Endothelial cell of umbilical vein (primary cell): ENCODE data around the gene RNF186. TPM values are rescaled to one million over a fixed set of nuclear protein-coding genes. Genes with fewer than 3 reads are reported as not detected.
"Not testable (repeated sequence)": the region's sequence is repeated elsewhere in the genome, so short reads cannot be mapped to it uniquely, and the experiment has no call there.

Source experiments
- BruUV-seq: library from RNA; stranded (reverse); fragments of 400-500 nt; replicated peaks from 2 replicates; lab custom pipeline; 2021; lab: Mats Ljungman, UMichigan
- CTCF ChIA-PET: fragments of 300-600, 350-600 bp; sonication (Branson Sonifier 250); formaldehyde crosslinking; loops from one replicate; lab custom pipeline; 2021; ENCODE audit warnings: antibody characterized with exemption, inconsistent platforms; lab: Charles Lee
- POLR2A ChIA-PET: fragments of 300-600, 350-600 bp; sonication (Branson Sonifier 250); formaldehyde crosslinking; loops from one replicate; lab custom pipeline; 2021; ENCODE audit warnings: antibody characterized with exemption, inconsistent platforms; lab: Charles Lee
- DNase-seq: peaks from one replicate; pipeline ENCODE4 v3.0.0-alpha.2; 2011; ENCODE audit warnings: low read depth, low spot score
- FAIRE-seq: peaks from 2 replicates; lab custom pipeline; 2011; peaks lifted over from hg19 to GRCh38; lab: Jason Lieb, UNC
- H2AFZ ChIP-seq: 2 replicates; pipeline ENCODE4 v1.6.0; 2012; ENCODE audit warnings: low read depth, low read length, control low read depth, inconsistent platforms
- H3K27ac ChIP-seq: 2 replicates; pipeline ENCODE4 v1.5.1; 2011; ENCODE audit warnings: low read depth, mild to moderate bottlenecking, control low read depth, low read length, moderate library complexity; ENCODE audit not compliant: insufficient read depth
- H3K27me3 ChIP-seq, 2 experiments: 2 replicates each; pipeline versions ENCODE4 v1.6.0 to v1.6.1; 2011; ENCODE audit warnings: low read length in 2 of 2, mixed read lengths in 1 of 2; ENCODE audit not compliant: control insufficient read depth in 2 of 2, insufficient read depth in 2 of 2
- H3K36me3 ChIP-seq, 2 experiments: 2 replicates in 1 of 2; 3 replicates in 1 of 2; pipeline ENCODE4 v1.5.1; 2011; ENCODE audit warnings: low read length in 2 of 2, mild to moderate bottlenecking in 1 of 2, moderate library complexity in 1 of 2; ENCODE audit not compliant: control insufficient read depth in 2 of 2, insufficient read depth in 2 of 2; ENCODE audit errors: extremely low read depth in 1 of 2
- H3K4me1 ChIP-seq: 3 replicates; pipeline ENCODE4 v1.5.1; 2011; ENCODE audit warnings: mild to moderate bottlenecking, low read length; ENCODE audit not compliant: control insufficient read depth, insufficient read depth; ENCODE audit errors: extremely low read depth
- H3K4me2 ChIP-seq: 2 replicates; pipeline ENCODE4 v1.6.1; 2011; ENCODE audit warnings: low read length, control low read depth, mixed read lengths; ENCODE audit not compliant: insufficient read depth
- H3K4me3 ChIP-seq, 3 experiments: fragments of 200-600 bp in 1 of 3; sonication (generic), shearing (Covaris generic) in 1 of 3; replicated peaks in 1 of 3; 2 replicates each; pipeline ENCODE4 v1.5.1; 2011 to 2016; ENCODE audit warnings: control low read depth in 3 of 3, low read length in 3 of 3, mild to moderate bottlenecking in 2 of 3, inconsistent platforms in 1 of 3, low read depth in 1 of 3, moderate library complexity in 1 of 3; ENCODE audit not compliant: insufficient read depth in 1 of 3
- H3K79me2 ChIP-seq: 2 replicates; pipeline ENCODE4 v1.6.0; 2012; ENCODE audit warnings: low read length, inconsistent platforms; ENCODE audit not compliant: control insufficient read depth, insufficient read depth
- H3K9ac ChIP-seq: replicated peaks from 2 replicates; pipeline ENCODE3; 2011; ENCODE audit warnings: low read length, control low read depth; ENCODE audit not compliant: insufficient read depth; ENCODE audit errors: extremely low read depth
- H3K9me1 ChIP-seq: replicated peaks from 3 replicates; pipeline ENCODE4 v1.6.0; 2011; ENCODE audit warnings: mild to moderate bottlenecking, low read length; ENCODE audit not compliant: control insufficient read depth, insufficient read depth; ENCODE audit errors: extremely low read depth
- H3K9me3 ChIP-seq: replicated peaks from 2 replicates; pipeline ENCODE4 v1.5.1; 2012; ENCODE audit warnings: low read length, inconsistent platforms; ENCODE audit not compliant: control insufficient read depth, insufficient read depth
- H4K20me1 ChIP-seq: replicated peaks from 2 replicates; pipeline ENCODE3; 2011; ENCODE audit warnings: mild to moderate bottlenecking, low read length; ENCODE audit not compliant: control insufficient read depth, insufficient read depth; ENCODE audit errors: extremely low read depth
- EZH2 ChIP-seq: IDR thresholded peaks from 2 replicates; pipeline ENCODE4 v1.6.1; 2012; ENCODE audit warnings: borderline replicate concordance, low read depth, mild to moderate bottlenecking, moderate library complexity, low read length, inconsistent platforms; ENCODE audit not compliant: severe bottlenecking
- FOS ChIP-seq: IDR thresholded peaks from 2 replicates; pipeline ENCODE4 v1.6.1; 2011; ENCODE audit warnings: mild to moderate bottlenecking, low read length, moderate library complexity, borderline replicate concordance; ENCODE audit not compliant: insufficient read depth
- GATA2 ChIP-seq: IDR thresholded peaks from 2 replicates; pipeline ENCODE4 v1.7.0; 2011; ENCODE audit warnings: low read depth, mild to moderate bottlenecking, moderate library complexity, mixed read lengths, low read length; ENCODE audit not compliant: insufficient read length, insufficient read depth
- JUN ChIP-seq: IDR thresholded peaks from 2 replicates; pipeline ENCODE4 v1.6.1; 2011; ENCODE audit warnings: borderline replicate concordance, low read depth; ENCODE audit not compliant: insufficient read length, insufficient read depth
- MYC ChIP-seq: IDR thresholded peaks from one replicate; pipeline ENCODE4 v1.6.1; 2011; ENCODE audit warnings: mild to moderate bottlenecking, low read depth, low read length
- POLR2A ChIP-seq: IDR thresholded peaks from 2 replicates; pipeline ENCODE4 v1.6.1; 2012; ENCODE audit warnings: low read depth, mild to moderate bottlenecking, control low read depth, low read length
- POLR2AphosphoS5 ChIP-seq: IDR thresholded peaks from 2 replicates; pipeline ENCODE4 v1.6.1; 2012; ENCODE audit warnings: low read depth, mild to moderate bottlenecking, control low read depth, low read length, moderate library complexity; ENCODE audit not compliant: insufficient read depth
- dilution Hi-C: fragments of 300-500 bp; cut with MboI; formaldehyde crosslinking; loops from one replicate; pipeline ENCODE4 v1.15.0; 2019; ENCODE audit warnings: low sequenced_read_pairs; ENCODE audit not compliant: extremely low pct_ligation_motif_present
- intact Hi-C: fragments of 100-400 bp; cut with micrococcal nuclease; formaldehyde crosslinking; loops from one replicate; pipeline ENCODE4 v1.10.0; 2022
- polyA plus RNA-seq, 4 experiments: library from polyadenylated mRNA; depleted of rRNA in 3 of 4; stranded (reverse) in 3 of 4; unstranded in 1 of 4; fragments of >200 nt; gene quantifications; 2 replicates each; pipeline versions ENCODE4 v1.2.1 to v1.2.3, GENCODE V29; 2011 to 2012; ENCODE audit warnings: missing spikeins in 1 of 4
- total RNA-seq: library from RNA; stranded (reverse); gene quantifications from 2 replicates; pipeline ENCODE4 v1.2.3, GENCODE V29; 2021
- TF ChIP-seq, protein P1 (sequence below), 2 donors: IDR thresholded peaks; 1 replicate in 1 of 2; 2 replicates in 1 of 2; pipeline ENCODE4 v1.5.1; 2011; ENCODE audit warnings: low read length in 2 of 2, mild to moderate bottlenecking in 2 of 2, moderate library complexity in 2 of 2, control low read depth in 1 of 2, inconsistent platforms in 1 of 2, low read depth in 1 of 2; ENCODE audit not compliant: insufficient read depth in 1 of 2; ENCODE audit errors: extremely low read depth in 1 of 2
- TF ChIP-seq, protein P2 (sequence below): IDR thresholded peaks from 2 replicates; pipeline ENCODE4 v1.6.1; 2011; ENCODE audit not compliant: insufficient read depth, insufficient read length

RNF186 gene
- total and polyA plus RNA-seq, 2 donors (not counting 3 experiments of a cell fraction or from before 2014, with no cell fraction given), result not detected

DNA sequence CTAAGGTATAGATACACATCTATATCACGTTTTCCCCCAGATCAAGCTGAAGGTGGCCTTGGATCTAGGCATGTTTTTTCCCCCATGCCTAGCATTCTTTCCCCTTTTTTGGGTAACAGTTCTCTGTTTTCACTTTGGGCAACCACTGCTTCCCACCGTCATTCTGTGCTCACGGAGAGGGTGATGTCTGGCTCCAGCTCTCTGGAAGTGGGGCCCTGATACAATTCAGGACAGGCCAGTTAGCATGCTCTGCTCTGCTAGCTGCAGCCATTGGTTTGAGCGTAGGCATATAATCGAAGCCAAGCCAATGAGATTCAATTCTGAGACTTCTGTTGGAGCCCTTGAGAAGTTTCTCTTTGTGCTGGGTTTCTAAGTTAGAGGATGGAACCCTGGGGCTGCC, 2.1 kb upstream of the RNF186 start:
- Histone ChIP-seq H3K27ac (no peak overlapping the region), H3K4me3 (no peak overlapping the region), H3K36me3 (no peaks in the 10 kb centered on the region), H2AFZ (no peak overlapping the region), H3K9me3 (no peaks in the 10 kb centered on the region), H4K20me1 (no peaks in the 10 kb centered on the region), H3K4me1 (no peaks in the 10 kb centered on the region), H3K9ac (no peak overlapping the region), H3K27me3 (no peaks in the 10 kb centered on the region), H3K9me1 (no peaks in the 10 kb centered on the region), H3K79me2 (no peaks in the 10 kb centered on the region), H3K4me2 (no peak overlapping the region)
- dilution Hi-C loops (no loop called here), intact Hi-C loops (no loop called here)
- DNase-seq (no peak), FAIRE-seq (no peak)
- TF ChIP-seq FOS (no peak), POLR2A (no peak), POLR2AphosphoS5 (no peak), MYC (no peak), GATA2 (no peak), JUN (no peak), EZH2 (no peak)
- TF ChIP-seq, protein P1, sequence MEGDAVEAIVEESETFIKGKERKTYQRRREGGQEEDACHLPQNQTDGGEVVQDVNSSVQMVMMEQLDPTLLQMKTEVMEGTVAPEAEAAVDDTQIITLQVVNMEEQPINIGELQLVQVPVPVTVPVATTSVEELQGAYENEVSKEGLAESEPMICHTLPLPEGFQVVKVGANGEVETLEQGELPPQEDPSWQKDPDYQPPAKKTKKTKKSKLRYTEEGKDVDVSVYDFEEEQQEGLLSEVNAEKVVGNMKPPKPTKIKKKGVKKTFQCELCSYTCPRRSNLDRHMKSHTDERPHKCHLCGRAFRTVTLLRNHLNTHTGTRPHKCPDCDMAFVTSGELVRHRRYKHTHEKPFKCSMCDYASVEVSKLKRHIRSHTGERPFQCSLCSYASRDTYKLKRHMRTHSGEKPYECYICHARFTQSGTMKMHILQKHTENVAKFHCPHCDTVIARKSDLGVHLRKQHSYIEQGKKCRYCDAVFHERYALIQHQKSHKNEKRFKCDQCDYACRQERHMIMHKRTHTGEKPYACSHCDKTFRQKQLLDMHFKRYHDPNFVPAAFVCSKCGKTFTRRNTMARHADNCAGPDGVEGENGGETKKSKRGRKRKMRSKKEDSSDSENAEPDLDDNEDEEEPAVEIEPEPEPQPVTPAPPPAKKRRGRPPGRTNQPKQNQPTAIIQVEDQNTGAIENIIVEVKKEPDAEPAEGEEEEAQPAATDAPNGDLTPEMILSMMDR (IDR thresholded peaks at IDR 0.05; ENCODE audit: extremely low read depth in 1 of 2, insufficient read depth in 1 of 2, low read depth in 1 of 2, low read length in 2 of 2), result no peak
- TF ChIP-seq, protein P2, sequence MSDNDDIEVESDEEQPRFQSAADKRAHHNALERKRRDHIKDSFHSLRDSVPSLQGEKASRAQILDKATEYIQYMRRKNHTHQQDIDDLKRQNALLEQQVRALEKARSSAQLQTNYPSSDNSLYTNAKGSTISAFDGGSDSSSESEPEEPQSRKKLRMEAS, result no peak
- ChIA-PET POLR2A (no interaction called here), CTCF (interaction anchor here (0.8 kb wide), 1 partner anchor 56 kb away, joined by 4 read pairs; no protein-coding TSS in a partner anchor)
- no TSS peak for BruUV-seq

DNA sequence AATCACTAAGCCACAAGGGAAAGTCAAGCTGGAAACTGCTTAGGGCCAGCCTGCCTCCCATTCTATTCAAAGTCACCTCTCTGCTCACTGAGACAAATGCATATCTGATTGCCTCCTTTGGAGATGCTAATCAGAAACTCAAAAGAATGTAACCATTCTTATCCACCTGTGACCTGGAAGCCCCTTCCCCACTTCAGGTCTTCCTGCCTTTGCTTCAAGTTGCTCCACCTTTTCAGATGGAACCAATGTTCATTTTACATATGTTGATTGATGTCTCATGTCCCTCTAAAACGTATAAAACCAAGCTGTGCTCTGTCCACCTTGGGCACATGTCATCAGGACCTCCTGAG, 1.6 kb upstream of the RNF186 start:
- H3K27me3 ChIP-seq, DNase-seq, H3K9ac ChIP-seq, H3K9me1 ChIP-seq, POLR2A ChIA-PET, H3K79me2 ChIP-seq, H3K4me2 ChIP-seq, H3K4me3 ChIP-seq, intact Hi-C loops, H4K20me1 ChIP-seq, H2AFZ ChIP-seq, dilution Hi-C loops, H3K27ac ChIP-seq, BruUV-seq, H3K36me3 ChIP-seq, H3K9me3 ChIP-seq, FAIRE-seq, H3K4me1 ChIP-seq: not testable (repeated sequence)
- CTCF ChIA-PET, result interaction anchor here (0.8 kb wide), 1 partner anchor 55 kb away, joined by 4 read pairs; no protein-coding TSS in a partner anchor
